ENCODE results near the gene PLXNA1. TPM values are rescaled to one million over a fixed set of nuclear protein-coding genes. Genes with fewer than 3 reads are reported as not detected.

Gene PLXNA1
- total and polyA plus RNA-seq, 7 donors: 7.7 to 20.1 (median 15.2) TPM

DNA sequence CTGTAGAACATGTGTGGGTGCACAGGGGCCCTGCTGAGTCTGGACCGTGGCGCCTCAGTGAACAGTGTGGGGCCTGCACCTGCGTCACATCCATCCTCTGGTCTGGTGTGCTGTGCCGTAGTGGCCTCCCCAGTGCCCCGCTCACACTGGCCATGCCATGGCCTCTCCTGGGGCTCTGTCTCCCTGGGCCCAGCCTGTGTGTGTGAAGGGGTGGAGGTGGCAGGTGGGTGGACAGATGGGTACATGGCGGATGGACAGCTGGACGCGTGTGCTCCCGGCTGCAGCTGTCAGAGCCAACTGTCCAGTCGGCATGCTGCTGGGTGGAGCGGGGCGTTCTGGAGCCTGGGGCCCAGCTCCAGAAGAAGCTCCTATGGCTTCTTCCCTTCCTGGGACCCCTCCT, 17.8 kb downstream of the PLXNA1 start:
- DNase-seq: no peak
- 52 to 68% (median 68%) methylated on average over 12 of the region's 12 CpGs for WGBS, 3 donors
- H3K4me3 ChIP-seq: no peak overlapping the region
- no peaks in the 10 kb centered on the region for H3K9me3 ChIP-seq
- H3K36me3 ChIP-seq (ENCODE audit: insufficient read depth in 1 of 2, low read depth in 1 of 2): no peaks in the 10 kb centered on the region
- no peak for TF ChIP-seq CTCF (IDR thresholded peaks at IDR 0.05)
- no peak overlapping the region for H3K27ac ChIP-seq
- peak; percentile 16 to 58 (median 42) for ATAC-seq
- no peaks in the 10 kb centered on the region for H3K27me3 ChIP-seq (ENCODE audit: insufficient read depth in 3 of 3, low read length in 2 of 3)
- intact Hi-C loops (cut with DNase I): no loop called here
- peaks cover 18% of the 10 kb centered on the region for H3K4me1 ChIP-seq

GRCh38 chr3:127001486-127002194, 18.7 kb downstream of the PLXNA1 start:
- ATAC-seq: no peak
- Histone ChIP-seq H3K27ac (peak overlapping the region; percentile 11), H3K9me3 (no peaks in the 10 kb centered on the region), H3K4me1 (peaks cover 18% of the 10 kb centered on the region), H3K27me3 (ENCODE audit: insufficient read depth in 3 of 3, low read length in 2 of 3) (no peaks in the 10 kb centered on the region), H3K4me3 (no peak overlapping the region), H3K36me3 (ENCODE audit: insufficient read depth in 1 of 2, low read depth in 1 of 2) (no peaks in the 10 kb centered on the region)
- 78 to 82% (median 82%) methylated on average over 19 to 23 of the region's 23 CpGs for WGBS, 3 donors
- no peak for DNase-seq
- intact Hi-C loops (cut with DNase I): no loop called here
- TF ChIP-seq CTCF (IDR thresholded peaks at IDR 0.05): no peak

GRCh38 chr3:127002195-127003174, 19.6 kb downstream of the PLXNA1 start:
- DNase-seq: peak; percentile 89 to 92
- no peak overlapping the region for H3K4me3 ChIP-seq
- WGBS, 3 donors: 59 to 65% (median 59%) methylated on average over 26 of the region's 26 CpGs

GRCh38 chr3:127003175-127003555, 20.2 kb downstream of the PLXNA1 start:
- Histone ChIP-seq H3K9me3 (no peaks in the 10 kb centered on the region), H3K4me3 (no peak overlapping the region), H3K27ac (no peak overlapping the region), H3K36me3 (ENCODE audit: insufficient read depth in 1 of 2, low read depth in 1 of 2) (no peaks in the 10 kb centered on the region), H3K4me1 (peaks cover 18% of the 10 kb centered on the region), H3K27me3 (ENCODE audit: insufficient read depth in 3 of 3, low read length in 2 of 3) (no peaks in the 10 kb centered on the region)
- intact Hi-C loops (cut with DNase I): no loop called here
- 91 to 99% (median 97%) methylated on average over 12 of the region's 12 CpGs for WGBS, 3 donors
- ATAC-seq (no peak), DNase-seq (no peak)
- TF ChIP-seq CTCF (IDR thresholded peaks at IDR 0.05): no peak

More at GRCh38 chr3:127002195-127003174, 19.6 kb downstream of the PLXNA1 start:
- no peaks in the 10 kb centered on the region for H3K9me3 ChIP-seq
- intact Hi-C loops (cut with DNase I): no loop called here
- H3K27me3 ChIP-seq (ENCODE audit: insufficient read depth in 3 of 3, low read length in 2 of 3): no peaks in the 10 kb centered on the region
- H3K36me3 ChIP-seq (ENCODE audit: insufficient read depth in 1 of 2, low read depth in 1 of 2): no peaks in the 10 kb centered on the region
- ATAC-seq: peak; percentile 36 to 77 (median 56)
- peaks cover 18% of the 10 kb centered on the region for H3K4me1 ChIP-seq
- H3K27ac ChIP-seq: peak overlapping the region; percentile 11
- peak; percentile 23 for TF ChIP-seq CTCF (IDR thresholded peaks at IDR 0.05)

Measured in psoas muscle (tissue), 8 donors.